HepG2 (cell line): ENCODE results near the gene PSKH1. TPM values are rescaled to one million over a fixed set of nuclear protein-coding genes. Genes with fewer than 3 reads are reported as not detected.

ENCODE experiments used
- CREB1 ChIP-seq, 2 experiments: fragments of 450-650 bp in 1 of 2; IDR thresholded peaks; 2 replicates each; pipeline ENCODE4 v1.6.1; 2016 to 2017; ENCODE audit warnings: control low read depth in 1 of 2, mild to moderate bottlenecking in 1 of 2, missing compliant biosample characterization in 1 of 2, missing genetic modification characterization in 1 of 2
- ELF4 ChIP-seq: sonication (generic); formaldehyde crosslinking; IDR thresholded peaks from 2 replicates; pipeline ENCODE4 v1.5.0; 2020; ENCODE audit warnings: missing genetic modification reagents, mild to moderate bottlenecking, moderate library complexity, borderline replicate concordance
- GATAD2A ChIP-seq: IDR thresholded peaks from 2 replicates; pipeline ENCODE4 v1.6.1; 2016
- HDAC1 ChIP-seq: sonication (generic); formaldehyde crosslinking; IDR thresholded peaks from 2 replicates; pipeline ENCODE4 v1.5.1; 2020; ENCODE audit warnings: mild to moderate bottlenecking, missing genetic modification reagents
- HDAC2 ChIP-seq: sonication (generic); formaldehyde crosslinking; IDR thresholded peaks from 2 replicates; pipeline ENCODE4 v1.4.0; 2020; ENCODE audit warnings: missing genetic modification reagents
- MBD4 ChIP-seq: IDR thresholded peaks from 2 replicates; pipeline ENCODE4 v1.6.1; 2012; ENCODE audit warnings: low read length, inconsistent platforms, borderline replicate concordance
- POGZ ChIP-seq: sonication (generic); formaldehyde crosslinking; IDR thresholded peaks from 2 replicates; pipeline ENCODE4 v1.4.0; 2020; ENCODE audit warnings: mild to moderate bottlenecking, missing genetic modification reagents
- SSRP1 ChIP-seq: IDR thresholded peaks from 2 replicates; pipeline ENCODE4 v1.6.1; 2016; ENCODE audit warnings: control low read depth
- YEATS4 ChIP-seq: sonication (generic); formaldehyde crosslinking; IDR thresholded peaks from 2 replicates; pipeline ENCODE4 v1.4.0; 2020; ENCODE audit warnings: missing genetic modification reagents, borderline replicate concordance
- ZKSCAN8 ChIP-seq: IDR thresholded peaks from 2 replicates; pipeline ENCODE4 v1.6.1; 2016; ENCODE audit warnings: borderline replicate concordance, missing genetic modification reagents, missing compliant biosample characterization
- ZNF30 ChIP-seq: sonication (generic); formaldehyde crosslinking; IDR thresholded peaks from 2 replicates; pipeline ENCODE4 v1.5.0; 2020; ENCODE audit warnings: mild to moderate bottlenecking, missing genetic modification reagents
- ZNF333 ChIP-seq: sonication (generic); formaldehyde crosslinking; IDR thresholded peaks from 2 replicates; pipeline ENCODE4 v1.4.0; 2020; ENCODE audit warnings: mild to moderate bottlenecking, missing genetic modification reagents, borderline replicate concordance
- ZNF335 ChIP-seq: sonication (generic); formaldehyde crosslinking; IDR thresholded peaks from 2 replicates; pipeline ENCODE4 v1.4.0; 2020; ENCODE audit warnings: missing genetic modification reagents
- ZNF432 ChIP-seq: sonication (generic); formaldehyde crosslinking; IDR thresholded peaks from 2 replicates; pipeline ENCODE4 v1.5.0; 2020; ENCODE audit warnings: missing genetic modification reagents, mild to moderate bottlenecking, borderline replicate concordance
- ZNF451 ChIP-seq: sonication (generic); formaldehyde crosslinking; IDR thresholded peaks from 2 replicates; pipeline ENCODE4 v1.5.0; 2020; ENCODE audit warnings: mild to moderate bottlenecking, missing genetic modification reagents
- ZNF660 ChIP-seq: sonication (generic); formaldehyde crosslinking; IDR thresholded peaks from 2 replicates; pipeline ENCODE4 v1.5.1; 2020; ENCODE audit warnings: mild to moderate bottlenecking, low read depth, missing genetic modification reagents, borderline replicate concordance
- ZNF772 ChIP-seq: sonication (generic); formaldehyde crosslinking; IDR thresholded peaks from 2 replicates; pipeline ENCODE4 v1.5.0; 2020; ENCODE audit warnings: mild to moderate bottlenecking, missing genetic modification reagents
- ZNF839 ChIP-seq: sonication (generic); formaldehyde crosslinking; IDR thresholded peaks from 2 replicates; pipeline ENCODE4 v1.4.0; 2020; ENCODE audit warnings: missing genetic modification reagents, mild to moderate bottlenecking, borderline replicate concordance
- polyA plus RNA-seq, 8 experiments: library from polyadenylated mRNA; depleted of rRNA in 3 of 8; stranded (reverse) in 7 of 8; unstranded in 1 of 8; fragments of >200 nt; fragmentation: Illumina TruSeq in 4 of 8; extraction: Trizol in 4 of 8; gene quantifications; 2 replicates each; pipeline versions ENCODE4 v1.2.1 to v1.2.3, GENCODE V29; 2011 to 2016; ENCODE audit warnings: low read depth in 4 of 8, missing spikeins in 1 of 8, mixed read lengths in 1 of 8; ENCODE audit not compliant: insufficient read depth in 1 of 8
- total RNA-seq, 5 experiments: library from RNA; depleted of rRNA; stranded (reverse); fragments of >200 nt; fragmentation: Illumina TruSeq; extraction: Trizol; gene quantifications; 2 replicates each; pipeline ENCODE4 v1.2.3, GENCODE V29; 2016; ENCODE audit warnings: low read depth in 1 of 5
- TF ChIP-seq, protein P1 (sequence below): sonication (generic); formaldehyde crosslinking; IDR thresholded peaks from 2 replicates; pipeline ENCODE4 v1.8.0; 2022; ENCODE audit warnings: mild to moderate bottlenecking, missing genetic modification reagents
- TF ChIP-seq, protein P2 (sequence below): IDR thresholded peaks from 2 replicates; pipeline ENCODE4 v1.6.1; 2012; ENCODE audit warnings: low read depth, low read length, improper control_type of control experiment
- TF ChIP-seq, protein P3 (sequence below): sonication (generic); formaldehyde crosslinking; IDR thresholded peaks from 2 replicates; pipeline ENCODE4 v1.5.0; 2020; ENCODE audit warnings: mild to moderate bottlenecking, missing genetic modification reagents
- TF ChIP-seq, protein P4 (sequence below): sonication (generic); formaldehyde crosslinking; IDR thresholded peaks from 2 replicates; pipeline ENCODE4 v1.4.0; 2020; ENCODE audit warnings: mild to moderate bottlenecking, low read depth, missing genetic modification reagents

The PSKH1 gene
- total and polyA plus RNA-seq, 2 of the 13 experiments (the other 11 are each of a cell fraction or from before 2014, with no cell fraction given): 8.4 to 19.1 TPM

DNA sequence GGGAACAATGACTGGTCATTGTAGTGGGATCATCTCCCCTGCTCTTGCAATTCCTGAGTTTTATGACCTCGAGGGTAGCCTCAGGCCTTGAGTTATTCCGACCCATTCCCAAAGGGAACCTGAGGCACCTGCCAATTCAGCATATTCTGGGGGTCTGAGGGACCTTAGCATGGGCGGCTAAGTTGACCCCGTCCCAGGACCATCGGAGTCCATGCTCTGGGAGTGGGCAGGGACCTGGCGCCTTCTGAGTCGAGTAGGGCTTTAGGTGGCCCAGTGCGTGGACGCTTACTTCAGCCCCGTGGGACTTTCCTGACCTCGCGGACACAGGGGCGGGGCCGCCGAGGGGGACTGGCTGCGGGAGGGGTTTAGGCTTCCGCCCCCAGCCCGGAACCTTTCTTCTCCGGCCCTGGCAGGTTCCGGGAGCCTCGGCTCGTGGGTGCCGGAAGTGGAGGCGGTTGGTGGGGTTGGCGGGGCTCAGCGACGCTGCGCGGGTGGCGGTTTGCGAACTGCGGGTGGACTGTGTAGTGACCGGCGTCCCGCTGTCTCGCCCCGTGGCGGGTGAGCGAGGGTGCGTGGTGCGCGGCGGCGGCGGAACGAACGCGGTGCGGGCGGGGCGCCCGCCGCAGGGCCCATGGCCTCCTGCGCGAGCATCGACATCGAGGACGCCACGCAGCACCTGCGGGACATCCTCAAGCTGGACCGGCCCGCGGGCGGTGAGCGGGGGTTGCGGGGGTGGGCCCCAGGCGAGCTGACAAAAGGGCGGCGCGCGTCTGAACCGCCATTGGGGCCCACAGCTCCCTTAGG, 20.2 kb upstream of the PSKH1 start, which contains the start of gene EDC4 (continued):
- TF ChIP-seq ZNF451 (CRISPR knock-in tag) (peak; percentile 69; the same call in 1 of the 2 replicates), ZNF772 (peak; percentile 98; the same call in 1 of the 2 replicates), ZNF660 (CRISPR knock-in tag) (no peak), HDAC2 (CRISPR knock-in tag) (peak; percentile 72; the same call in 1 of the 2 replicates), ZNF432 (CRISPR knock-in tag) (no peak), HDAC1 (CRISPR knock-in tag) (peak; percentile 89), ZKSCAN8 (peak; percentile 74; the same call in 1 of the 2 replicates), POGZ (CRISPR knock-in tag) (peak; percentile 73), YEATS4 (CRISPR knock-in tag) (peak; percentile 95), ZNF30 (CRISPR knock-in tag) (peak; percentile 67; the same call in 1 of the 2 replicates), MBD4 (no peak), GATAD2A (CRISPR knock-in tag) (peak; percentile 87), ZNF839 (CRISPR knock-in tag) (peak; percentile 82; the same call in 1 of the 2 replicates), ELF4 (CRISPR knock-in tag) (0 out of 2 replicates have a peak, but pooled peaks have one; percentile 54), SSRP1 (CRISPR knock-in tag) (peak; percentile 94; the same call in 1 of the 2 replicates), ZNF335 (CRISPR knock-in tag) (peak; percentile 79), ZNF333 (CRISPR knock-in tag) (no peak), CREB1 (IDR thresholded peaks at IDR 0.05) (peak; percentile 34; the same call in 1 of the 2 replicates), CREB1 (CRISPR knock-in tag; IDR thresholded peaks at IDR 0.05) (no peak)
- TF ChIP-seq, protein P1, sequence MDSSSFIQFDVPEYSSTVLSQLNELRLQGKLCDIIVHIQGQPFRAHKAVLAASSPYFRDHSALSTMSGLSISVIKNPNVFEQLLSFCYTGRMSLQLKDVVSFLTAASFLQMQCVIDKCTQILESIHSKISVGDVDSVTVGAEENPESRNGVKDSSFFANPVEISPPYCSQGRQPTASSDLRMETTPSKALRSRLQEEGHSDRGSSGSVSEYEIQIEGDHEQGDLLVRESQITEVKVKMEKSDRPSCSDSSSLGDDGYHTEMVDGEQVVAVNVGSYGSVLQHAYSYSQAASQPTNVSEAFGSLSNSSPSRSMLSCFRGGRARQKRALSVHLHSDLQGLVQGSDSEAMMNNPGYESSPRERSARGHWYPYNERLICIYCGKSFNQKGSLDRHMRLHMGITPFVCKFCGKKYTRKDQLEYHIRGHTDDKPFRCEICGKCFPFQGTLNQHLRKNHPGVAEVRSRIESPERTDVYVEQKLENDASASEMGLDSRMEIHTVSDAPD (CRISPR knock-in tag): no peak; the same call in 1 of the 2 replicates
- TF ChIP-seq, protein P2, sequence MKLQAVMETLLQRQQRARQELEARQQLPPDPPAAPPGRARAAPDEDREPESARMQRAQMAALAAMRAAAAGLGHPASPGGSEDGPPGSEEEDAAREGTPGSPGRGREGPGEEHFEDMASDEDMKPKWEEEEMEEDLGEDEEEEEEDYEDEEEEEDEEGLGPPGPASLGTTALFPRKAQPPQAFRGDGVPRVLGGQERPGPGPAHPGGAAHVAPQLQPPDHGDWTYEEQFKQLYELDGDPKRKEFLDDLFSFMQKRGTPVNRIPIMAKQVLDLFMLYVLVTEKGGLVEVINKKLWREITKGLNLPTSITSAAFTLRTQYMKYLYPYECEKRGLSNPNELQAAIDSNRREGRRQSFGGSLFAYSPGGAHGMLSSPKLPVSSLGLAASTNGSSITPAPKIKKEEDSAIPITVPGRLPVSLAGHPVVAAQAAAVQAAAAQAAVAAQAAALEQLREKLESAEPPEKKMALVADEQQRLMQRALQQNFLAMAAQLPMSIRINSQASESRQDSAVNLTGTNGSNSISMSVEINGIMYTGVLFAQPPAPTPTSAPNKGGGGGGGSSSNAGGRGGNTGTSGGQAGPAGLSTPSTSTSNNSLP: no peak
- TF ChIP-seq, protein P3, sequence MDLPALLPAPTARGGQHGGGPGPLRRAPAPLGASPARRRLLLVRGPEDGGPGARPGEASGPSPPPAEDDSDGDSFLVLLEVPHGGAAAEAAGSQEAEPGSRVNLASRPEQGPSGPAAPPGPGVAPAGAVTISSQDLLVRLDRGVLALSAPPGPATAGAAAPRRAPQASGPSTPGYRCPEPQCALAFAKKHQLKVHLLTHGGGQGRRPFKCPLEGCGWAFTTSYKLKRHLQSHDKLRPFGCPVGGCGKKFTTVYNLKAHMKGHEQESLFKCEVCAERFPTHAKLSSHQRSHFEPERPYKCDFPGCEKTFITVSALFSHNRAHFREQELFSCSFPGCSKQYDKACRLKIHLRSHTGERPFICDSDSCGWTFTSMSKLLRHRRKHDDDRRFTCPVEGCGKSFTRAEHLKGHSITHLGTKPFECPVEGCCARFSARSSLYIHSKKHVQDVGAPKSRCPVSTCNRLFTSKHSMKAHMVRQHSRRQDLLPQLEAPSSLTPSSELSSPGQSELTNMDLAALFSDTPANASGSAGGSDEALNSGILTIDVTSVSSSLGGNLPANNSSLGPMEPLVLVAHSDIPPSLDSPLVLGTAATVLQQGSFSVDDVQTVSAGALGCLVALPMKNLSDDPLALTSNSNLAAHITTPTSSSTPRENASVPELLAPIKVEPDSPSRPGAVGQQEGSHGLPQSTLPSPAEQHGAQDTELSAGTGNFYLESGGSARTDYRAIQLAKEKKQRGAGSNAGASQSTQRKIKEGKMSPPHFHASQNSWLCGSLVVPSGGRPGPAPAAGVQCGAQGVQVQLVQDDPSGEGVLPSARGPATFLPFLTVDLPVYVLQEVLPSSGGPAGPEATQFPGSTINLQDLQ: 0 out of 2 replicates have a peak, but pooled peaks have one; percentile 44
- TF ChIP-seq, protein P4, sequence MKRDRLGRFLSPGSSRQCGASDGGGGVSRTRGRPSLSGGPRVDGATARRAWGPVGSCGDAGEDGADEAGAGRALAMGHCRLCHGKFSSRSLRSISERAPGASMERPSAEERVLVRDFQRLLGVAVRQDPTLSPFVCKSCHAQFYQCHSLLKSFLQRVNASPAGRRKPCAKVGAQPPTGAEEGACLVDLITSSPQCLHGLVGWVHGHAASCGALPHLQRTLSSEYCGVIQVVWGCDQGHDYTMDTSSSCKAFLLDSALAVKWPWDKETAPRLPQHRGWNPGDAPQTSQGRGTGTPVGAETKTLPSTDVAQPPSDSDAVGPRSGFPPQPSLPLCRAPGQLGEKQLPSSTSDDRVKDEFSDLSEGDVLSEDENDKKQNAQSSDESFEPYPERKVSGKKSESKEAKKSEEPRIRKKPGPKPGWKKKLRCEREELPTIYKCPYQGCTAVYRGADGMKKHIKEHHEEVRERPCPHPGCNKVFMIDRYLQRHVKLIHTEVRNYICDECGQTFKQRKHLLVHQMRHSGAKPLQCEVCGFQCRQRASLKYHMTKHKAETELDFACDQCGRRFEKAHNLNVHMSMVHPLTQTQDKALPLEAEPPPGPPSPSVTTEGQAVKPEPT (CRISPR knock-in tag): no peak
